ENCODE results near the gene FNDC3B. TPM values are rescaled to one million over a fixed set of nuclear protein-coding genes. Genes with fewer than 3 reads are reported as not detected.
A peak's percentile ranks its signal among the peaks of the same experiment; 100 is the strongest.

The FNDC3B gene
- total and polyA plus RNA-seq, 2 of the 8 experiments (the other 6 are each of a cell fraction or from before 2014, with no cell fraction given): 14.1 to 44.4 TPM

DNA sequence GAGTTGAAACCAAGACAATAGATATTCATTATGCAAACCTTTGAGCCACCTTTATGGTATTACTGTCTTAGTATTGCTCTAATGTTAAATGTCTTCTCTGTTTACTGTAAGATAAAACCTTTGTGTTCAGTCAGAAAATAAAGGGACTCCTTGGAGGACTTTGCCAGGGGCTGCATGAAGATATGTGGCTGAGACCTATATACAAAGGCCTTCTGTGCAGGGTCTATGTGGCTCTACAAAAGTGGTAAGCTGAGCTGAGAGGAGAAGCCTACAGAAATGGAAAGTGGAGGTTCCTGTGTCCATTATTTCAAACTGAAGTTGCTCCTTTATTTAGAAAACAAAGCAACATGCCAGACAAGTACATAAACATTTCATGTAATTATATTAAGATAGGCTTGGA is 131.5 kb downstream of the FNDC3B start:
- no peak overlapping the region for H3K56ac ChIP-seq (replicated peaks; ENCODE audit: insufficient read length, low read depth, low read length)
- H2BK12ac ChIP-seq (ENCODE audit: low read depth, low read length): no peak overlapping the region
- TF ChIP-seq E2F6 (IDR thresholded peaks at IDR 0.05) (no peak), SIN3A (conservative IDR thresholded peaks at IDR 0.05 in 1 of 2, IDR thresholded peaks at IDR 0.05 in 1 of 2; ENCODE audit: low read depth in 1 of 2, low read length in 2 of 2) (no peak)

More for the DNA sequence above, 131.5 kb downstream of the FNDC3B start:
- Histone ChIP-seq H3K14ac (ENCODE audit: insufficient read length) (no peak overlapping the region), H3K9ac (replicated peaks in 1 of 4; ENCODE audit: extremely low read depth in 1 of 4, low read depth in 3 of 4, low read length in 3 of 4) (no peak overlapping the region), H2AK5ac (ENCODE audit: low read depth, low read length) (no peak overlapping the region), H3K23ac (ENCODE audit: insufficient read length) (no peak overlapping the region), H4K5ac (ENCODE audit: insufficient read length, low read depth, low read length) (no peak overlapping the region), H3K4me2 (ENCODE audit: insufficient read depth in 1 of 2, low read depth in 2 of 2, low read length in 2 of 2) (peak overlapping the region in 1 of 2 experiments; percentile 35; a peak in 1 of 4 replicates), H3K27me3 (replicated peaks in 1 of 4; ENCODE audit: control insufficient read depth in 3 of 4, extremely low read depth in 1 of 4, insufficient read depth in 3 of 4, low read length in 3 of 4) (no peaks in the 10 kb centered on the region), H2BK120ac (replicated peaks; ENCODE audit: low read depth, low read length) (no peak overlapping the region), H3K27ac (ENCODE audit: low read depth, low read length) (no peak overlapping the region), H4K20me1 (replicated peaks in 1 of 2; ENCODE audit: control insufficient read depth in 1 of 2, insufficient read depth in 2 of 2, low read length in 2 of 2) (peaks cover 0 to 2% of the 10 kb centered on the region in 2 experiments), H2BK20ac (ENCODE audit: low read length) (no peak overlapping the region), H3K18ac (ENCODE audit: extremely low read depth, low read length) (no peak overlapping the region), H3K36me3 (ENCODE audit: control insufficient read depth in 2 of 4, insufficient read depth in 4 of 4, low read length in 3 of 4) (no peaks in the 10 kb centered on the region), H3K4ac (replicated peaks; ENCODE audit: insufficient read length, low read depth, low read length) (no peak overlapping the region), H3K79me1 (ENCODE audit: low read depth, low read length) (no peaks in the 10 kb centered on the region; the same call in 1 of the 2 replicates), H2BK15ac (ENCODE audit: low read length) (no peak overlapping the region), H3K23me2 (ENCODE audit: low read depth, low read length) (no peaks in the 10 kb centered on the region), H3K4me1 (replicated peaks in 1 of 4; ENCODE audit: control insufficient read depth in 3 of 4, insufficient read depth in 4 of 4, low read length in 3 of 4) (peaks cover 12 to 27% (median 22%) of the 10 kb centered on the region in 4 experiments; a peak in 6 of 7 replicates), H3K79me2 (ENCODE audit: control insufficient read depth in 1 of 2, insufficient read depth in 2 of 2, low read length in 2 of 2) (peaks cover 0 to 47% of the 10 kb centered on the region in 2 experiments; a peak in 2 of 4 replicates), H2BK5ac (ENCODE audit: low read depth, low read length) (no peak overlapping the region), H3K4me3 (ENCODE audit: extremely low read depth in 1 of 4, insufficient read depth in 2 of 4, low read depth in 3 of 4, low read length in 4 of 4) (no peak overlapping the region), H3K9me3 (ENCODE audit: insufficient read depth in 2 of 2, low read depth in 1 of 2, low read length in 1 of 2) (no peaks in the 10 kb centered on the region), H4K91ac (replicated peaks; ENCODE audit: insufficient read length, low read length) (no peak overlapping the region), H2AFZ (ENCODE audit: low read length) (no peak overlapping the region), H4K8ac (ENCODE audit: extremely low read depth, insufficient read depth, low read length) (no peak overlapping the region)
- DNase-seq (ENCODE audit: low read depth in 1 of 2, low spot score in 2 of 2): no peak
- CTCF ChIA-PET (ENCODE audit: partially characterized antibody): interaction anchor here (0.7 to 2.7 kb wide), 4 partner anchors 8 to 162 kb away, joined by 3 to 11 read pairs (median 6); no protein-coding TSS in a partner anchor
- POLR2A ChIA-PET (ENCODE audit: partially characterized antibody): no interaction called here
- no peak for FAIRE-seq
